GM12878 (cell line): ENCODE measurements around the gene DCAF15. TPM values are rescaled to one million over a fixed set of nuclear protein-coding genes. Genes with fewer than 3 reads are reported as not detected.

Experiments
- BHLHE40 ChIP-seq, 2 experiments: fragments of 450-650 bp in 1 of 2; IDR thresholded peaks; 2 replicates each; pipeline ENCODE4 v1.6.1; 2011 to 2017; ENCODE audit warnings: low read depth in 2 of 2, borderline replicate concordance in 1 of 2, improper control_type of control experiment in 1 of 2, low read length in 1 of 2, mild to moderate bottlenecking in 1 of 2
- CHD2 ChIP-seq: IDR thresholded peaks from 2 replicates; pipeline ENCODE4 v1.6.1; 2011; ENCODE audit warnings: low read depth, low read length, improper control_type of control experiment, borderline replicate concordance
- EP300 ChIP-seq, 2 experiments: fragments of 150-350 bp in 1 of 2; IDR thresholded peaks; 2 replicates each; pipeline ENCODE4 v1.6.1; 2011 to 2012; ENCODE audit warnings: low read depth in 2 of 2, low read length in 2 of 2, borderline replicate concordance in 1 of 2, improper control_type of control experiment in 1 of 2, inconsistent platforms in 1 of 2; ENCODE audit not compliant: control insufficient read depth in 1 of 2
- HDGF ChIP-seq: fragments of 450-650 bp; IDR thresholded peaks from 2 replicates; pipeline ENCODE4 v1.6.1; 2016; ENCODE audit warnings: antibody characterized with exemption
- MEF2A ChIP-seq: IDR thresholded peaks from 2 replicates; pipeline ENCODE4 v1.6.1; 2011; ENCODE audit warnings: low read depth, mild to moderate bottlenecking, low read length, moderate library complexity; ENCODE audit not compliant: insufficient read depth
- MTA2 ChIP-seq: fragments of 450-650 bp; IDR thresholded peaks from 2 replicates; pipeline ENCODE4 v1.6.1; 2016; ENCODE audit warnings: low read depth, mild to moderate bottlenecking, moderate library complexity
- MYC ChIP-seq: IDR thresholded peaks from 2 replicates; pipeline ENCODE4 v1.6.1; 2011; ENCODE audit warnings: mild to moderate bottlenecking, low read length, moderate library complexity, inconsistent platforms; ENCODE audit not compliant: insufficient read depth, insufficient replicate concordance, insufficient read length, severe bottlenecking
- NFYB ChIP-seq: IDR thresholded peaks from 2 replicates; pipeline ENCODE4 v1.6.1; 2011; ENCODE audit warnings: low read depth, mild to moderate bottlenecking, low read length, improper control_type of control experiment, moderate library complexity; ENCODE audit not compliant: insufficient read depth
- NR2C1 ChIP-seq: fragments of 450-650 bp; IDR thresholded peaks from 2 replicates; pipeline ENCODE4 v1.6.1; 2017; ENCODE audit warnings: antibody characterized with exemption, mild to moderate bottlenecking, moderate library complexity
- PML ChIP-seq: IDR thresholded peaks from 2 replicates; pipeline ENCODE4 v1.6.1; 2012; ENCODE audit warnings: low read length, inconsistent platforms
- POLR2A ChIP-seq: IDR thresholded peaks from 2 replicates; pipeline ENCODE4 v1.6.1; 2011; ENCODE audit warnings: low read depth, mild to moderate bottlenecking, low read length
- POLR2AphosphoS2 ChIP-seq: IDR thresholded peaks from 2 replicates; pipeline ENCODE4 v1.6.1; 2011; ENCODE audit warnings: low read depth, mild to moderate bottlenecking, low read length, improper control_type of control experiment, moderate library complexity
- RAD21 ChIP-seq: IDR thresholded peaks from 2 replicates; pipeline ENCODE4 v1.6.1; 2011; ENCODE audit warnings: mild to moderate bottlenecking, low read depth, low read length, moderate library complexity; ENCODE audit not compliant: insufficient read depth
- RAD51 ChIP-seq: fragments of 450-650 bp; IDR thresholded peaks from 2 replicates; pipeline ENCODE4 v1.6.1; 2016; ENCODE audit warnings: moderate library complexity, mild to moderate bottlenecking, inconsistent platforms
- RFX5 ChIP-seq: IDR thresholded peaks from 2 replicates; pipeline ENCODE4 v1.6.1; 2011; ENCODE audit warnings: low read depth, low read length, improper control_type of control experiment
- RUNX3 ChIP-seq: IDR thresholded peaks from 2 replicates; pipeline ENCODE4 v1.6.1; 2012; ENCODE audit warnings: low read length, inconsistent platforms
- SMAD1 ChIP-seq: fragments of 450-650 bp; IDR thresholded peaks from 2 replicates; pipeline ENCODE4 v1.6.1; 2018; ENCODE audit warnings: mild to moderate bottlenecking, low read depth; ENCODE audit not compliant: partially characterized antibody
- TBL1XR1 ChIP-seq: IDR thresholded peaks from 2 replicates; pipeline ENCODE4 v1.6.1; 2012; ENCODE audit warnings: low read depth, low read length, improper control_type of control experiment
- USF2 ChIP-seq: IDR thresholded peaks from 2 replicates; pipeline ENCODE4 v1.6.1; 2011; ENCODE audit warnings: low read depth, low read length, improper control_type of control experiment, borderline replicate concordance
- WRNIP1 ChIP-seq: IDR thresholded peaks from 2 replicates; pipeline ENCODE4 v1.6.1; 2011; ENCODE audit warnings: low read depth, low read length, improper control_type of control experiment, borderline replicate concordance
- ZNF207 ChIP-seq: fragments of 450-650 bp; IDR thresholded peaks from 2 replicates; pipeline ENCODE4 v1.6.1; 2014; ENCODE audit warnings: antibody characterized with exemption, mild to moderate bottlenecking, borderline replicate concordance
- ZNF687 ChIP-seq: fragments of 450-650 bp; IDR thresholded peaks from 2 replicates; pipeline ENCODE4 v1.6.1; 2017; ENCODE audit warnings: mild to moderate bottlenecking, moderate library complexity
- polyA plus RNA-seq, 11 experiments: library from polyadenylated mRNA; depleted of rRNA in 4 of 11; unstranded in 6 of 11; stranded (reverse) in 5 of 11; fragments of >200 nt; fragmentation: Nextera tagmentation in 4 of 11; fragmentation: Illumina TruSeq in 1 of 11; extraction: Ambion mirVana in 4 of 11; extraction: Trizol in 1 of 11; gene quantifications; 1 replicate in 1 of 11; 2 replicates in 10 of 11; pipeline versions ENCODE4 v1.2.1 to v1.2.3, GENCODE V29; 2011 to 2016; ENCODE audit warnings: inconsistent platforms in 2 of 11, missing spikeins in 2 of 11, low read depth in 1 of 11
- total RNA-seq, 4 experiments: library from RNA; depleted of rRNA in 3 of 4; stranded (reverse); fragments of >200 nt in 3 of 4; fragmentation: Illumina TruSeq in 1 of 4; extraction: Trizol in 1 of 4; gene quantifications; 2 replicates each; pipeline versions ENCODE4 v1.2.1 to v1.2.3, GENCODE V29; 2013 to 2021
- TF ChIP-seq, protein P1 (sequence below): IDR thresholded peaks from 2 replicates; pipeline ENCODE4 v1.6.1; 2012; ENCODE audit warnings: low read depth, low read length, improper control_type of control experiment

DCAF15 gene
- total and polyA plus RNA-seq, 10 of the 15 experiments (the other 5 are each of a cell fraction or from before 2014, with no cell fraction given) = 0.16 to 63.4 (median 26.6) TPM

- TF ChIP-seq ZNF687 = peak; percentile 83
- TF ChIP-seq RFX5 = peak; percentile 42; the same call in 1 of the 2 replicates
- TF ChIP-seq MYC = peak; percentile 53
- peak; percentile 49 to 58; a peak in 3 of 4 replicates for TF ChIP-seq BHLHE40 (IDR thresholded peaks at IDR 0.05; ENCODE audit: borderline replicate concordance in 1 of 2, low read depth in 2 of 2, low read length in 1 of 2)
- no peak for TF ChIP-seq ZNF207
- no peak for TF ChIP-seq RAD51
- peak; percentile 86 for TF ChIP-seq POLR2A
- TF ChIP-seq RUNX3 = peak; percentile 86
- no peak for TF ChIP-seq MTA2
- no peak for TF ChIP-seq USF2
- TF ChIP-seq MEF2A = 0 out of 2 replicates have a peak, but pooled peaks have one; percentile 40
- TF ChIP-seq EP300 (IDR thresholded peaks at IDR 0.05; ENCODE audit: borderline replicate concordance in 1 of 2, control insufficient read depth in 1 of 2, low read depth in 2 of 2, low read length in 2 of 2) = 0 out of 4 replicates have a peak, but pooled peaks have one; percentile 27 to 47
- TF ChIP-seq, protein P1, sequence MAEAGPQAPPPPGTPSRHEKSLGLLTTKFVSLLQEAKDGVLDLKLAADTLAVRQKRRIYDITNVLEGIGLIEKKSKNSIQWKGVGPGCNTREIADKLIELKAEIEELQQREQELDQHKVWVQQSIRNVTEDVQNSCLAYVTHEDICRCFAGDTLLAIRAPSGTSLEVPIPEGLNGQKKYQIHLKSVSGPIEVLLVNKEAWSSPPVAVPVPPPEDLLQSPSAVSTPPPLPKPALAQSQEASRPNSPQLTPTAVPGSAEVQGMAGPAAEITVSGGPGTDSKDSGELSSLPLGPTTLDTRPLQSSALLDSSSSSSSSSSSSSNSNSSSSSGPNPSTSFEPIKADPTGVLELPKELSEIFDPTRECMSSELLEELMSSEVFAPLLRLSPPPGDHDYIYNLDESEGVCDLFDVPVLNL = no peak
- TF ChIP-seq NFYB = 0 out of 2 replicates have a peak, but pooled peaks have one; percentile 9
- peak; percentile 14; the same call in 1 of the 2 replicates for TF ChIP-seq RAD21
- TF ChIP-seq CHD2 = peak; percentile 66; the same call in 1 of the 2 replicates
- TF ChIP-seq HDGF = peak; percentile 96
- peak; percentile 23; the same call in 1 of the 2 replicates for TF ChIP-seq PML
- TF ChIP-seq WRNIP1 = no peak
- TF ChIP-seq NR2C1 = no peak
- peak; percentile 66; the same call in 1 of the 2 replicates for TF ChIP-seq POLR2AphosphoS2
- TF ChIP-seq SMAD1 = no peak
- peak; percentile 86 for TF ChIP-seq TBL1XR1
Observed at GRCh38 chr19:13986348-13986904, 34.1 kb downstream of the DCAF15 start (continued).
